ENCODE results near the gene NUDT19. TPM values are rescaled to one million over a fixed set of nuclear protein-coding genes. Genes with fewer than 3 reads are reported as not detected.

NUDT19 gene
- total RNA-seq, 1 experiment from 2014 or later = 17.8 TPM

GRCh38 chr19:32671883-32672593, 19.6 kb upstream of the NUDT19 start:
- Histone ChIP-seq H3K9me3 (ENCODE audit: low read depth, low read length, poor library complexity, severe bottlenecking) (no peaks in the 10 kb centered on the region), H3K36me3 (ENCODE audit: insufficient read depth, low read length, poor library complexity, severe bottlenecking) (no peaks in the 10 kb centered on the region), H3K27ac (ENCODE audit: low read depth, low read length, poor library complexity, severe bottlenecking) (no peak overlapping the region), H3K27me3 (replicated peaks; ENCODE audit: insufficient read depth, low read depth, low read length, poor library complexity) (peaks cover 6% of the 10 kb centered on the region), H3K4me3 (ENCODE audit: low read depth, low read length, poor library complexity, severe bottlenecking) (no peak overlapping the region), H3K4me1 (ENCODE audit: insufficient read depth, low read length, poor library complexity, severe bottlenecking) (peaks cover 40% of the 10 kb centered on the region)
- ChIA-PET CTCF (no interaction called here), POLR2A (ENCODE audit: low non-redundant PET) (no interaction called here)
- TF ChIP-seq CTCF (conservative IDR thresholded peaks at IDR 0.05; ENCODE audit: low read depth, low read length) (no peak), EZH2 (IDR thresholded peaks at IDR 0.05; ENCODE audit: borderline replicate concordance, low read depth, low read length, poor library complexity, severe bottlenecking) (no peak)
- no peak for DNase-seq (ENCODE audit: low spot score)
- no TSS peak for BruUV-seq (replicated peaks)
- intact Hi-C loops (cut with micrococcal nuclease; ENCODE audit: unreplicated experiment) = no loop called here

- DNase-seq (ENCODE audit: low spot score) = no peak
- CTCF ChIA-PET = no interaction called here
- BruUV-seq (replicated peaks) = no TSS peak
- intact Hi-C loops (cut with micrococcal nuclease; ENCODE audit: unreplicated experiment) = no loop called here
- no peak overlapping the region for H3K4me3 ChIP-seq (ENCODE audit: low read depth, low read length, poor library complexity, severe bottlenecking)
- POLR2A ChIA-PET (ENCODE audit: low non-redundant PET) = no interaction called here
- TF ChIP-seq EZH2 (IDR thresholded peaks at IDR 0.05; ENCODE audit: borderline replicate concordance, low read depth, low read length, poor library complexity, severe bottlenecking) = no peak
- TF ChIP-seq CTCF (conservative IDR thresholded peaks at IDR 0.05; ENCODE audit: low read depth, low read length) = no peak
- no peak overlapping the region for H3K27ac ChIP-seq (ENCODE audit: low read depth, low read length, poor library complexity, severe bottlenecking)
- H3K27me3 ChIP-seq (replicated peaks; ENCODE audit: insufficient read depth, low read depth, low read length, poor library complexity) = peaks cover 6% of the 10 kb centered on the region
- no peaks in the 10 kb centered on the region for H3K9me3 ChIP-seq (ENCODE audit: low read depth, low read length, poor library complexity, severe bottlenecking)
- H3K4me1 ChIP-seq (ENCODE audit: insufficient read depth, low read length, poor library complexity, severe bottlenecking) = peaks cover 48% of the 10 kb centered on the region
- H3K36me3 ChIP-seq (ENCODE audit: insufficient read depth, low read length, poor library complexity, severe bottlenecking) = no peaks in the 10 kb centered on the region
Measured at GRCh38 chr19:32672841-32673240, 18.8 kb upstream of the NUDT19 start.

GRCh38 chr19:32673573-32673972, 18.0 kb upstream of the NUDT19 start:
- BruUV-seq (replicated peaks) = TSS peak; percentile 18
- Histone ChIP-seq H3K9me3 (ENCODE audit: low read depth, low read length, poor library complexity, severe bottlenecking) (no peaks in the 10 kb centered on the region), H3K4me1 (ENCODE audit: insufficient read depth, low read length, poor library complexity, severe bottlenecking) (peaks cover 49% of the 10 kb centered on the region), H3K27me3 (replicated peaks; ENCODE audit: insufficient read depth, low read depth, low read length, poor library complexity) (peaks cover 6% of the 10 kb centered on the region), H3K4me3 (ENCODE audit: low read depth, low read length, poor library complexity, severe bottlenecking) (peak overlapping the region; percentile 73), H3K27ac (ENCODE audit: low read depth, low read length, poor library complexity, severe bottlenecking) (no peak overlapping the region), H3K36me3 (ENCODE audit: insufficient read depth, low read length, poor library complexity, severe bottlenecking) (no peaks in the 10 kb centered on the region)
- no peak for TF ChIP-seq CTCF (conservative IDR thresholded peaks at IDR 0.05; ENCODE audit: low read depth, low read length)
- TF ChIP-seq EZH2 (IDR thresholded peaks at IDR 0.05; ENCODE audit: borderline replicate concordance, low read depth, low read length, poor library complexity, severe bottlenecking) = no peak
- intact Hi-C loops (cut with micrococcal nuclease; ENCODE audit: unreplicated experiment) = no loop called here
- no peak for DNase-seq (ENCODE audit: low spot score)
- ChIA-PET CTCF (no interaction called here), POLR2A (ENCODE audit: low non-redundant PET) (no interaction called here)
